ENCODE data around the gene PAQR4. TPM values are rescaled to one million over a fixed set of nuclear protein-coding genes. Genes with fewer than 3 reads are reported as not detected.
A peak's percentile ranks its signal among the peaks of the same experiment; 100 is the strongest.

Gene PAQR4
- total and polyA plus RNA-seq, 2 of the 13 experiments (the other 11 are each of a cell fraction or from before 2014, with no cell fraction given), result 15.9 to 24.8 TPM

GRCh38 chr16:2968738-2969544 is at the start of gene PAQR4 (continued):
- TF ChIP-seq NFAT5 (CRISPR knock-in tag; IDR thresholded peaks at IDR 0.05), result peak; percentile 91; the same call in 1 of the 2 replicates
- TF ChIP-seq FOXP1 (IDR thresholded peaks at IDR 0.05), result no peak
- 0 out of 2 replicates have a peak, but pooled peaks have one; percentile 39 for TF ChIP-seq FOXP1 (CRISPR knock-in tag; IDR thresholded peaks at IDR 0.05)
- TF ChIP-seq NR0B2 (CRISPR knock-in tag; IDR thresholded peaks at IDR 0.05), result peak; percentile 94
- TF ChIP-seq ZNF331 (CRISPR knock-in tag; IDR thresholded peaks at IDR 0.05), result peak; percentile 90
- TF ChIP-seq ZNF644 (CRISPR knock-in tag; IDR thresholded peaks at IDR 0.05; ENCODE audit: low read depth), result peak; percentile 24; the same call in 1 of the 2 replicates
- TF ChIP-seq ZNF75D (CRISPR knock-in tag; IDR thresholded peaks at IDR 0.05; ENCODE audit: borderline replicate concordance), result peak; percentile 87; the same call in 1 of the 2 replicates
- TF ChIP-seq MEF2D (CRISPR knock-in tag; IDR thresholded peaks at IDR 0.05), result peak; percentile 96
- no peak for TF ChIP-seq ZNF549 (CRISPR knock-in tag; IDR thresholded peaks at IDR 0.05)
- TF ChIP-seq MYC (CRISPR knock-in tag; IDR thresholded peaks at IDR 0.05; ENCODE audit: borderline replicate concordance), result peak; percentile 91
- no peak for TF ChIP-seq RBM39 (IDR thresholded peaks at IDR 0.05; ENCODE audit: low read depth, low read length, poor library complexity, severe bottlenecking)
- TF ChIP-seq ZNF430 (CRISPR knock-in tag; IDR thresholded peaks at IDR 0.05), result peak; percentile 97
- no peak; the same call in 1 of the 2 replicates for TF ChIP-seq ZNF484 (CRISPR knock-in tag; IDR thresholded peaks at IDR 0.05; ENCODE audit: borderline replicate concordance, low read depth)
- peak; percentile 36; the same call in 1 of the 2 replicates for TF ChIP-seq ZNF7 (CRISPR knock-in tag; IDR thresholded peaks at IDR 0.05)
- TF ChIP-seq KDM4B (CRISPR knock-in tag; IDR thresholded peaks at IDR 0.05), result peak; percentile 95
- TF ChIP-seq KDM5B (CRISPR knock-in tag; IDR thresholded peaks at IDR 0.05; ENCODE audit: borderline replicate concordance), result peak; percentile 98
- 0 out of 4 replicates have a peak, but pooled peaks of 1 of the 2 experiments have one; percentile 21 for TF ChIP-seq NR2F1 (CRISPR knock-in tag; IDR thresholded peaks at IDR 0.05)
- TF ChIP-seq ZNF292 (CRISPR knock-in tag; IDR thresholded peaks at IDR 0.05; ENCODE audit: borderline replicate concordance, low read depth), result peak; percentile 42; the same call in 1 of the 2 replicates
- TF ChIP-seq ZNF296 (CRISPR knock-in tag; conservative IDR thresholded peaks at IDR 0.05), result peak; percentile 90; the same call in 1 of the 2 replicates
- peak; percentile 93 for TF ChIP-seq E2F1 (CRISPR knock-in tag; IDR thresholded peaks at IDR 0.05)
- no peak for TF ChIP-seq U2AF1 (optimal IDR thresholded peaks at IDR 0.05; ENCODE audit: low read depth, low read length)
- peak; percentile 49; the same call in 1 of the 2 replicates for TF ChIP-seq ZBTB21 (CRISPR knock-in tag; IDR thresholded peaks at IDR 0.05)
- peak; percentile 86; the same call in 1 of the 2 replicates for TF ChIP-seq PAX8 (CRISPR knock-in tag; IDR thresholded peaks at IDR 0.05; ENCODE audit: borderline replicate concordance)
- peak; percentile 75; the same call in 1 of the 2 replicates for TF ChIP-seq KLF12 (CRISPR knock-in tag; IDR thresholded peaks at IDR 0.05; ENCODE audit: borderline replicate concordance)
